Measurements from ENCODE around the gene FAM110C. TPM values are rescaled to one million over a fixed set of nuclear protein-coding genes. Genes with fewer than 3 reads are reported as not detected.

Gene FAM110C
- total and polyA plus RNA-seq, 4 experiments from 2014 or later: 0.19 to 2.5 (median 1.2) TPM

- peaks cover 3 to 4% of the 10 kb centered on the region in 2 donors for H3K27me3 Mint-ChIP-seq
- Histone ChIP-seq H3K9me3 (ENCODE audit: control insufficient read depth in 1 of 2, low read length in 2 of 2) (no peaks in the 10 kb centered on the region), H3K36me3 (ENCODE audit: insufficient read depth, low read length) (no peaks in the 10 kb centered on the region), H3K4me3 (ENCODE audit: low read length in 2 of 2) (no peak overlapping the region), H3K27ac (ENCODE audit: low read depth, low read length) (no peak overlapping the region), H3K4me1 (ENCODE audit: insufficient read depth, low read length) (no peaks in the 10 kb centered on the region), H3K27me3 (ENCODE audit: insufficient read depth, low read length) (no peaks in the 10 kb centered on the region)
- no peaks in the 10 kb centered on the region for H3K36me3 Mint-ChIP-seq
- peak; percentile 40 to 78 (median 67) for DNase-seq
- H3K4me3 Mint-ChIP-seq: peak overlapping the region in 2 of 8 donors; percentile 25 to 35
- CTCF ChIA-PET (ENCODE audit: partially characterized antibody): interaction anchor here (0.9 to 1.2 kb wide), 2 partner anchors 11 to 14 kb away, joined by 3 read pairs; no protein-coding TSS in a partner anchor
- peak overlapping the region in 1 of 7 donors; percentile 84 for H3K27ac Mint-ChIP-seq
- H3K4me1 Mint-ChIP-seq: no peaks in the 10 kb centered on the region
- intact Hi-C loops (cut with micrococcal nuclease): no loop called here
- H3K9me3 Mint-ChIP-seq: peaks cover 0 to 3% (median 0%) of the 10 kb centered on the region in 8 donors
- POLR2A ChIA-PET (ENCODE audit: partially characterized antibody): no interaction called here
Observed at GRCh38 chr2:11248-11941, 34.9 kb downstream of the FAM110C start.

- CTCF ChIA-PET (ENCODE audit: partially characterized antibody): no interaction called here
- POLR2A ChIA-PET (ENCODE audit: partially characterized antibody): no interaction called here
Observed at GRCh38 chr2:10222-10875, 36.0 kb downstream of the FAM110C start.

More at GRCh38 chr2:10222-10875, 36.0 kb downstream of the FAM110C start:
- H3K27me3 Mint-ChIP-seq: peaks cover 0 to 3% of the 10 kb centered on the region in 2 donors
- no peaks in the 10 kb centered on the region for H3K4me1 Mint-ChIP-seq
- no peaks in the 10 kb centered on the region for H3K36me3 Mint-ChIP-seq
- H3K4me1 ChIP-seq (ENCODE audit: insufficient read depth, low read length): no peaks in the 10 kb centered on the region
- intact Hi-C loops (cut with micrococcal nuclease): no loop called here
- H3K4me3 ChIP-seq (ENCODE audit: low read length in 2 of 2): no peak overlapping the region
- H3K27me3 ChIP-seq (ENCODE audit: insufficient read depth, low read length): no peaks in the 10 kb centered on the region
- DNase-seq: peak in 1 of 5 donors; percentile 26
- peak overlapping the region in 1 of 7 donors; percentile 57 for H3K27ac Mint-ChIP-seq
- no peak overlapping the region for H3K27ac ChIP-seq (ENCODE audit: low read depth, low read length)
- peaks cover 0 to 3% (median 0%) of the 10 kb centered on the region in 8 donors for H3K9me3 Mint-ChIP-seq
- no peak overlapping the region for H3K4me3 Mint-ChIP-seq
- H3K9me3 ChIP-seq (ENCODE audit: control insufficient read depth in 1 of 2, low read length in 2 of 2): no peaks in the 10 kb centered on the region
- H3K36me3 ChIP-seq (ENCODE audit: insufficient read depth, low read length): no peaks in the 10 kb centered on the region

Other genes with a start within 250 kb of the FAM110C start
- gene SH3YL1, start 217.5 kb upstream of the FAM110C start, total RNA-seq: 10 to 100 TPM; 69.5 to 71.4 TPM
- gene SH3YL1, start 217.5 kb upstream of the FAM110C start, polyA plus RNA-seq: 10 to 100 TPM; 38.0 to 41.3 TPM
- 10 to 100 TPM; 90.1 to 91.6 TPM for gene ACP1, start 218.4 kb upstream of the FAM110C start, total RNA-seq
- gene ACP1, start 218.4 kb upstream of the FAM110C start, polyA plus RNA-seq: 100 to 1,000 TPM; 147 to 215 TPM
- not detected for gene ALKAL2, start 241.6 kb upstream of the FAM110C start, total RNA-seq
- gene ALKAL2, start 241.6 kb upstream of the FAM110C start, polyA plus RNA-seq: not detected

All from CD4-positive, alpha-beta memory T cell (primary cell).